ENCODE data around the gene FAM221B. TPM values are rescaled to one million over a fixed set of nuclear protein-coding genes. Genes with fewer than 3 reads are reported as not detected.

The FAM221B gene
- total and polyA plus RNA-seq, 8 donors = 0.10 TPM; not detected in 7

DNA sequence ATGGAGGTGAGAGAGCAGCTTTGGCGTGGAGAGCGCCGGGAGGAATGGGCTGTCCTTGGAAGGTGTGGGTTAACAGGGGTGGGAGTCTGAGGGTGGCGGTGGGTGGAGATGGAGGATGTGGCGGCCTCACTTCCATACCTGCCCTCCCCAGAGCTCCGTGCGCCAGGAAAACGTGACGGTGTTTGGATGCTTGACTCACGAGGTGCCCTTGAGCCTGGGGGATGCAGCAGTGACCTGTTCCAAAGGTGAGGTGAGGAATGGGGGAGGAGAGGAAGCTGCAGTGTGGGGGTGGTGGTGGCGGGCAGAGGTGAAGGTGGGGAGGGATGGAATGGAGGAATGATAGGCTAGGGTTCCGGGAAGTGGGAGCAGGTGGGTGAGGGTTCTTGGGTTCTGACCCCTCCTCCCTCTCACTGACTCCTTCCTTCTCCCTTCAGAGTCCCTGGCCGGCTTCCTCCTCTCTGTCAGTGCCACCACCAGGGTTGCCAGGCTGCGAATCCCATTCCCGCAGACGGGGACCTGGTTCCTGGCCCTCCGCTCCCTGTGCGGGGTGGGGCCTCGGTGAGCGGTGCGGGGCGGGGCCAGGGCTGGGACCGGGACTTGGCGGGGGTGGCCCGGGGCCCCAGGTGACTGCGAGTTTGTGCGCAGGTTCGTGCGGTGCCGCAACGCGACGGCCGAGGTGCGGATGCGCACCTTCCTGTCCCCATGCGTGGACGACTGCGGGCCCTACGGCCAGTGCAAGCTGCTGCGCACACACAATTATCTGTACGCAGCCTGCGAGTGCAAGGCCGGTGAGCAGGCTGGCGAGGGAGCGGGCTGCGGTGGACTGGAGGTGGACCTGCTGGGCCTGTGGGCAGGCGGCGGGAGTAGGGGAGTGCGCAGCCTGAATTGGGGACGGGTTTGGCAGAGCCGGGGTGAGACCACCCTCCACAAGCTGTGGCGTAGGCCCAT lies 17.6 kb upstream of the FAM221B start:
- TF ChIP-seq POLR2A (IDR thresholded peaks at IDR 0.05) = no peak
- TF ChIP-seq, protein P1, sequence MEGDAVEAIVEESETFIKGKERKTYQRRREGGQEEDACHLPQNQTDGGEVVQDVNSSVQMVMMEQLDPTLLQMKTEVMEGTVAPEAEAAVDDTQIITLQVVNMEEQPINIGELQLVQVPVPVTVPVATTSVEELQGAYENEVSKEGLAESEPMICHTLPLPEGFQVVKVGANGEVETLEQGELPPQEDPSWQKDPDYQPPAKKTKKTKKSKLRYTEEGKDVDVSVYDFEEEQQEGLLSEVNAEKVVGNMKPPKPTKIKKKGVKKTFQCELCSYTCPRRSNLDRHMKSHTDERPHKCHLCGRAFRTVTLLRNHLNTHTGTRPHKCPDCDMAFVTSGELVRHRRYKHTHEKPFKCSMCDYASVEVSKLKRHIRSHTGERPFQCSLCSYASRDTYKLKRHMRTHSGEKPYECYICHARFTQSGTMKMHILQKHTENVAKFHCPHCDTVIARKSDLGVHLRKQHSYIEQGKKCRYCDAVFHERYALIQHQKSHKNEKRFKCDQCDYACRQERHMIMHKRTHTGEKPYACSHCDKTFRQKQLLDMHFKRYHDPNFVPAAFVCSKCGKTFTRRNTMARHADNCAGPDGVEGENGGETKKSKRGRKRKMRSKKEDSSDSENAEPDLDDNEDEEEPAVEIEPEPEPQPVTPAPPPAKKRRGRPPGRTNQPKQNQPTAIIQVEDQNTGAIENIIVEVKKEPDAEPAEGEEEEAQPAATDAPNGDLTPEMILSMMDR (IDR thresholded peaks at IDR 0.05) = no peak
- TF ChIP-seq EP300 (IDR thresholded peaks at IDR 0.05) = no peak
- TF ChIP-seq POLR2AphosphoS5 (IDR thresholded peaks at IDR 0.05) = no peak
- WGBS, 5 donors = 43 to 70% (median 49%) methylated on average over 22 to 53 of the region's 53 CpGs
- Histone ChIP-seq H3K27me3 (peaks cover 0 to 7% (median 0%) of the 10 kb centered on the region in 3 donors), H3K4me3 (peak overlapping the region in 3 of 4 donors; percentile 5 to 16 (median 13)), H3K4me1 (peaks cover 34 to 56% (median 42%) of the 10 kb centered on the region in 4 donors), H3K36me3 (peaks cover 0 to 31% (median 18%) of the 10 kb centered on the region in 4 donors), H3K27ac (peak overlapping the region; percentile 4 to 82 (median 76)), H3K9me3 (no peaks in the 10 kb centered on the region)
- intact Hi-C loops (cut with DNase I; ENCODE audit: low total_unique reads) = no loop called here
- DNase-seq = peak in 1 of 2 donors; percentile 81

GRCh38 chr9:35844628-35845270 lies 16.2 kb upstream of the FAM221B start:
- WGBS, 5 donors = 16 to 25% (median 20%) methylated on average over 7 of the region's 7 CpGs
- intact Hi-C loops (cut with DNase I; ENCODE audit: low total_unique reads) = no loop called here
- TF ChIP-seq, protein P1 (IDR thresholded peaks at IDR 0.05) = no peak
- TF ChIP-seq POLR2AphosphoS5 (IDR thresholded peaks at IDR 0.05) (peak; percentile 23 to 86 (median 25)), EP300 (IDR thresholded peaks at IDR 0.05) (no peak), POLR2A (IDR thresholded peaks at IDR 0.05) (no peak)
- DNase-seq = peak; percentile 64 to 93
- Histone ChIP-seq H3K4me1 (peaks cover 34 to 56% (median 42%) of the 10 kb centered on the region in 4 donors), H3K36me3 (peaks cover 0 to 31% (median 18%) of the 10 kb centered on the region in 4 donors), H3K4me3 (no peak overlapping the region), H3K27ac (peak overlapping the region; percentile 70 to 82 (median 76)), H3K27me3 (peaks cover 0 to 13% (median 0%) of the 10 kb centered on the region in 3 donors), H3K9me3 (no peaks in the 10 kb centered on the region)

DNA sequence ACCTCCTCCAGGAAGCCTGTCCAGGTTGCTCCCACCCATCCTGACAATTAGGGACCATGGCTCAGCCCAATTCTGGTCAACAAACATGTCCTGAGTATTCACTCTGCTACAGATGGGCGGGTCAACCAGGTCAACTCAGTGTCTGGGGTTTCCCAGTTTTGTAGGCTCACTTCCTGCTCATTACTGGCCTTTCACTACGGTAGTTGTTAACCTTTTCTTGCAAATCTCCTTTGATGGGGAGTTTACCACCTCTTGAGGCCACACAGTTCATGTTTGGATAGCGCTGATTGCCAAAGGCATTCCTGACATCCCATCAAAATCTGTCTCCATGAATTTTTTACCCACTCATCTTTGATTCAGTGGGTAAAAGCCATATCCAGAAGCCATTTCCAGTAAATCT lies 14.3 kb upstream of the FAM221B start:
- H3K9me3 ChIP-seq = no peaks in the 10 kb centered on the region
- no peak overlapping the region for H3K4me3 ChIP-seq
- peak overlapping the region in 1 of 5 donors; percentile 82 for H3K27ac ChIP-seq
- WGBS, 5 donors = 74 to 93% (median 82%) methylated on average over 3 of the region's 3 CpGs
- peaks cover 0 to 26% (median 15%) of the 10 kb centered on the region in 4 donors for H3K36me3 ChIP-seq
- H3K4me1 ChIP-seq = peaks cover 34 to 54% (median 39%) of the 10 kb centered on the region in 4 donors
- TF ChIP-seq EP300 (IDR thresholded peaks at IDR 0.05) = no peak
- no peak for TF ChIP-seq POLR2AphosphoS5 (IDR thresholded peaks at IDR 0.05)
- TF ChIP-seq, protein P1 (IDR thresholded peaks at IDR 0.05) = no peak
- TF ChIP-seq POLR2A (IDR thresholded peaks at IDR 0.05) = no peak
- no peak for DNase-seq
- intact Hi-C loops (cut with DNase I; ENCODE audit: low total_unique reads) = no loop called here
- H3K27me3 ChIP-seq = peaks cover 0 to 16% (median 0%) of the 10 kb centered on the region in 3 donors

Data from stomach (tissue), 9 donors.